Amniotic epithelial cell (primary cell): ENCODE results near the gene LDB3.
"Not testable (repeated sequence)": the region's sequence is repeated elsewhere in the genome, so short reads cannot be mapped to it uniquely, and the experiment has no call there.

Source experiments
- DNase-seq: peaks from one replicate; pipeline ENCODE4 v3.0.0-alpha.2; 2010; ENCODE audit warnings: low read depth

LDB3 gene

DNA sequence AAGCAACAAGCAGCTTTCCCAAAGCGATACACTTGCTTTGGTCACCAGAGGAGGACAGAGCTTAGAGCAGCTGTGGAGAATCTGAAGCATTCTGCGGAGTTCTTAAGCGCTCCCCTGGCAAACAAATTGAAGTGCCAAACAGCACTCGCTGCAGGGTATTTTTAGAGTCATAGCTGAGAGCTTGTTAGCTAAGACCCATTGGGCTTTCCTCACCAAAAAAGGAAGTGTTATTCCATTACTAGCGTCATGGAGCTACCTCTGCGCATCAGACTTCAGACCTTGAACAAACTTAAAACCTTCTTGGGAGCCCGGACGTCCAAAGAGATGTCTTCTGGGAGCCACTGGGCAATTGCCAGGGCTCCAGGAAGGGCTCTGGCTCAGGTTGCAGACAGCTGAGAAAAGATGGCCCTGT lies 65.0 kb downstream of the LDB3 start:
- no peak for DNase-seq

DNA sequence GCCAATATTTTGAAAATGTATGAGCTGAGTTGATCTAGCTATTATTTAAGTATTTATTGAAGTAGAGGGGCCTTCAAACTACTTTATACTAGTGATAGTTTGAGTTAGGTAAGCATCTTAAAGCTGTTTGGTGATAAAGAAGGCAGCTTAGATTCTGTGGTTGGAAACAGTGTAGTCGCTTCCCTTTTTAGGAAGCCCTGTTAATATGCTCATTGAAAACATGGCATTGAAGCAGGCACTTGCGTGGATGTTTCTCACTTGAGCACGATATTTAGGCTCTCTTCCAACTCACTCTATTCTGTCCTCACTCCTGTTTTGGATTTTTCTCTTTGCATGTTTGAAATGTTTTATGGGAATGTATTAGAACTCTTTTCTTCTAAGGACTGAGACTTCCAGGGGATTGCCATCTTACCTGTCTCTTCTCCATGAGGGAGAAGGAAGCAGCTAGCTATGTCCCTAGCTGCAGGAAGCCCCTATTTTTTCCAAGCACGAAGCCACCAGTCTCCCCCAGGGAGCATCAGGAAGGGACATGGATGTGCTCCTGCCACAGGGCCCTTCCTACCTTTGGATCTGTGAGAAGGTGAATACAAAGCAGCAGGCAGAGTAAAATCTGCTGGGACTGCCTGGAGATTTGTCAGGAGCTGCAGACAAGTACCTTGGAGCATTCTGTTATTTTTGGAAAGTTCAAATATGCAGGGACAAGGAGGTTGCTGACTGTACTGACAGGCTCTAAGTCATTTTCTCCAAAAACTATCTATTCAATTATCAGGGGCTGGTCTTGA lies 66.1 kb downstream of the LDB3 start:
- no peak for DNase-seq

DNA sequence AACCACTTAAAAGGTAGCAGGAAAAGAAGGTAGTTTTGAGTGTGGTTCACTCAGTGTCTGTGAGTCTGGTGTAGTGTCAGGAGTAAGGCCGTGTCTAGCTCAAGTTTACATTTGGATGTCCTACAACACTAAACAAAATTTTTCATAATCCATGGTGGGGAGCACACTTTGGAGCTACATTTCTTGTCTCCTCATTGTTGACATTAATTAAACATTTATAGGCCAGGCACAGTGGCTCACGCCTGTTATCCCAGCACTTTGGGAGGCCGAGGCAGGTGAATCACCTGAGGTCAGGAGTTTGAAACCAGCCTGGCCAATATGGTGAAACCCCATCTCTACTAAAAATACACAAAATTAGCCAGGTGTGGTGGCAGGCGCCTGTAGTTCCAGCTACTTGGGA lies 67.0 kb downstream of the LDB3 start:
- not testable (repeated sequence) for DNase-seq

DNA sequence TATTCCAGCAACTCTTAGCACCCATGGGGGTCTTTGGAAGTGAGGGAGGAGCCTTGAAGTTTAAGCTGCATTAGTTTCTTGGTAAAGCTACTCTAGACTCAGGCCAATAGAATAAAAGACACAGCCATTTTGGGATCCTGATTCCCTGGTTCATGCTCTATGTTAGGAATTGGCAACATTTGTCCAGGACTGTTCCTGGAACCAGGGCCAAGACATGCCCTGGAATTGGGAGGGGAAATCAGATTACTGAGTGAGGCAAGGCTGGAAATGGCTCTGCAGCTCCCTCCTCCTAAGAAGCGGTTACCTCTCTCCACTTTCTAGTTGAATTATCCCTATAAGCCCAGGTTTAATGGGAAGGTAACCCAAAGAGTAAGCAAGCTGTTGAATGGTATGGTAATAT lies 73.9 kb downstream of the LDB3 start:
- DNase-seq = no peak

DNA sequence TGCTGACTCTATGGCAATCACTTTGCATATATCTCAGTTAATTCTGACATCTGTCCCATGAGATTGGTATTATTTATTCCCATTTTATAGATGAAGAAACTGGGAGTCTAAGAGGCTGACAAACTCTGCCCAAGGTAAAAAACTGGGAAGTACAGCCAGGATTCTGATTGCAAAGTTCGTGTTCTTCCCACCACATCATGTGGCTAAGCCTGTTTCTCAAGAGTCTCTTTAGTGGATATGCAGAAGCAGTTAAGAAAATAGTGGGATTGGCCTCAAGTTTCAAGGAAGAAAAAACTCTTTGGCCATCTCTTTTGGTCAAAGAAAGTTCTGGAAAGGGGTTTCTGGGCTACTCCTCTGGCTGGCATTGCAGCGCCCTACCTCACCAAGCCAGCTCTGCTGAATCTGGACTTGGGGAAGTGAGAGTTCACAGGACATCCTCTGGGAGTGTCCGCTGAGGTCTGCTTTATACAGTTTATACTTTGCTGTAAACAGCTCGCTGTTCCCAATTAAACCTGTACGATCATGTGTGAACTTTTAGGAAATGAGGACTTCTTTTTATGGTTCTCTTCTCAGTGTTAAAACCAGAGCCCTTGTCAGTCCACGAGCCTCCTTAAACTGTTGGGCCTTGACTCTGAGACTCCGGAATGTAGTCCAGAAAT lies 75.9 kb downstream of the LDB3 start:
- DNase-seq = peak; percentile 60

DNA sequence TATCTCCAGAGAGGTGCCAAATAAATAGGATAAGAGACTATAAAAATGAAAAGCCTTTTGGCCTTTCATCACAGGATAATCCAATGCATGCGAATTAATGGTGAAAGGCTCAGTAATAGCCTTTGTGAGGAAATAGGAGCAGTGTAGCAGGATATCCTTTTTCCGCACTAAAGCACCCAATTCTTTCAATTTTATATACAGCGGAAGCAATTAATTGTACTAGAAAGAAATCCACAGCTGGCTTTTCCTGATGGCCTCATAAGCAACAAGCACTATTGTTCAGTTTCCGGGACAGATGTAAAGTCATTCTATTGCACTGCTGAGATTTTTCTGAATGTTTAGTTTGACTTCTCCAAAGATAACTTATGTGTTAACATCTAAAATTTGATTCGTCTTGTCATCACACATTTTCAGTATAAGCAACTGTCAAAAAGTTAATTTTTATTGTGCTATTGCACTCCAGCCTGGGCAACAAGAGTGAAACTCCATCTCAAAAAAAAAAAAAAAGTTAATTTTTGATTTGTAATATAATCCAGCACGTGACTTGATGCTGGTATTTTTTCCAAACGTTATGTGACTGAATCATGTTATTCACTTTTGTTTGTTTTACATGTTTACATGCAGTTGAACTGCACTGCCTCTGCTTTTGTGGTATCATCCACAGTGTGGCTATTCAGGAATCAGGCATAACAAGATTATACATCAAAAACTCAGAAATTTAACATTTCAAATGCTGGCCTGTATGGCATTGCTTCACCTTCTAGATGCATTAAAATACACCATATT lies 79.7 kb downstream of the LDB3 start:
- no peak for DNase-seq

DNA sequence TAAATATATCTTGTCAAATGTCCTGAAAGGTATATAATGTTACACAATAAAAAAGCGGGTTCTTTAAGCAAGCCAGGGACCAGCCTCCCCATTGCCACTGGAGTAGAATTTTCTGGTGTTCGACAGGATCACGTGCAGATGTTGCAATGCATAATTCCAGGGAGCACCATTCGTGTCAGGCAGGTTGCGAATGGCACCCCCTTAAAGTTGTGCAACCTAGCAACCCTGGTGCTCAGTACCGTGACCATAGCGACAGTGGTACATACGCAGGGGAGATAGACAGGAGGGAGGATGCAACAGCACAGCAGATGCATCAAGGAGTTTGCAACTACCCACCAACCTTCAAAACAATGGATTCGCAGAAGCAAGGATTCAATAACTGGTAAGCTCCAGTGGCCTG lies 81.5 kb downstream of the LDB3 start:
- DNase-seq = peak; percentile 61

DNA sequence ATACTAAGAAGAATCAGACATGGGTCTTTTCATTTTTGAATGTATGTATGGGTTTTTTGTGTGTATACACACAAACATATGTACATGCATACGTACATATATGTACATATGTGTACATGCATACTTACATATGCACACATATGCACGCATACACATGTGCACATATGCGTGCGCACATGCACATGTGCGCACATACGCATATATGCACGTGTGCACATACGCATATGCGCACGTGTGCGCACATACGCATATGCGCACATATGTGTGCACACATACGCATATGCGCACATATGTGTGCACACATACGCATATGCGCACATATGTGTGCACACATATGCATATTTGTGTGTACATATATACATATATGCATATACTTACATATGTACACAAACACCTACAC lies 83.2 kb downstream of the LDB3 start:
- DNase-seq = no peak

DNA sequence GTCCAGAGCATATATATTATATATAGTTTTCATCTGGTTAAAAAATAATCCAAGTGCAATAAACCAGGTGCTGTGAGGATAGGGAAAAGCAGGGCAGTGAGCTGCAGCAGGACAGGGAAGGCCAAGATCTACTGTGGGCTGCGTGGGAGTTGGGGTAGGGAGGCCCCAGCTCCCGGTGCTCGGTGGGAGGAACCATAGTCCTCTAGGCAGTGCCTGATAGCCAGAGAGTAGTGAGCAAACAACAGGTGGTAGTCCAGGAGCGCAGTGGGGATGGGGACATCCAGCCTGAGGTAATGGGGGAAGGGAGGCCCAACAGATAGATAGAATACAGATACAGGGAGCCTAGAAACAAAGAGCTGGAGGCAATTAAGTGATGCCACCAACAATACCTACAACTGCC lies 84.0 kb downstream of the LDB3 start:
- peak; percentile 24 for DNase-seq

DNA sequence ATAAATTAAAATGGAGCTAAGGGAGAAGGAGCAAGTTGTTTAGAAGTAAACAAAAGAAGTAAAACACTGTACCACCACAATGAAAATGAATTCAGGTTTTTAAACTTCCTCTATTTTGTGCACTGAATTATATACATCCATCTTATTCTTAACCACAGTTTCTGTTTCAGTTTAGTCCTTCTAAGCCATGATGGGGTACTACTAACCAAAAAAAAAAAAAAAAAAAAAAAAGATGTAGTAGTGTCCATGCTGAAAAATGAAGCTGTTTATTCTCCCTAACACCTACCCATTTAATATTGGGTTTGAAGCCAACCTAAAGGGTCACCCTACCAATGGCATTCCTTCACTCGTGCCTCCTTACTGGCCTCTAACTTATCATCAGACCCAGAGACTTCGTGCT lies 84.7 kb downstream of the LDB3 start:
- DNase-seq = no peak

DNA sequence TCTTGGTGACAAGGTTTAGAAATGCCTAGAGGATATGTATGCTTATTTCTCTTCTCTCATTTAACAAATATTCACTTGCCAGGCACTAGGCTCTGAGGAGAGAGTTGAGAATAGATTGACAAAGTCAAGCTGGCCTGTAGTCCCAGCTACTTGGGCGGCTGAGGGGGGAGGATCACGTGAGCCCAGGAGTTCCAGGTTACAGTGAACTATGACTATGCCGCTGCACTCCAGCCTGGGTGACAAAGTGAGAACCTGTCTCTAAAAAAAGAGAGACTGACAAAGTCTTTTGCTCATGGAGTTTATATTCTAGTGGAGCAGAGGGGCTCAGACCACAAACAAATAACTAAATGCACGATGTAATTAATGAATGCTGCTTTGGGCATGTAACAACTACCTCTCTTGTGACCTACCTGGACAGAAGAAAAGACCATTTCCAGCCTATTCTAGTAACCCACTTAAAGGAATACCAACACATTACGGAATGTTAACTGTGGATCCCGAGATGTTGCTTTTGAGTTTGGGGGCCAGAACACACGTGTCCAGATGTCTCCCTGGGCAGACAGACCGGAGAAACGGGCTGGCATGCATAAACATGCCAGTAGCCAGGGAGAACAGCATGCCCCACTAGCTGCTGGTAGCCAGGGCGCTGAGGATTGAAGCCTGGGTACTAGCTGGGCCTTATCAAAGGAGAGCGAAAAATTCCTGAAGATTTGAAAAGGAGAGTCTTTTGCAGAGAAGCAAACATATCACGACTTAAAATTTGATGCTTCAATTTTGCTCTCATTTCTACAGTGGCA lies 85.5 kb downstream of the LDB3 start:
- no peak for DNase-seq

DNA sequence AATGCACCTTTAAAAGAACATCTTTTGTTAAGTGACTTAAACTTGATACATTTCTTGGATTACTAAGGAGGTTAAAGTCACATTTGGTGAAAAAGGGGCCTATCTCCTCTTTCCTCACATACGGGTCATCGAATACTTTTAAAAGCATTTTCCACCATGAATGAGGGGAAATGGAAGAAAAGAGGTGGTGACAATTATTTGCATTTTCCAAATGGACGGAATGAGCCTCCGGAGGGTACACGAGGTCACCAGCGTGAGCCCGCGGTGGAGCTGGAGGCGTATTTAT lies 87.1 kb downstream of the LDB3 start:
- DNase-seq = no peak

DNA sequence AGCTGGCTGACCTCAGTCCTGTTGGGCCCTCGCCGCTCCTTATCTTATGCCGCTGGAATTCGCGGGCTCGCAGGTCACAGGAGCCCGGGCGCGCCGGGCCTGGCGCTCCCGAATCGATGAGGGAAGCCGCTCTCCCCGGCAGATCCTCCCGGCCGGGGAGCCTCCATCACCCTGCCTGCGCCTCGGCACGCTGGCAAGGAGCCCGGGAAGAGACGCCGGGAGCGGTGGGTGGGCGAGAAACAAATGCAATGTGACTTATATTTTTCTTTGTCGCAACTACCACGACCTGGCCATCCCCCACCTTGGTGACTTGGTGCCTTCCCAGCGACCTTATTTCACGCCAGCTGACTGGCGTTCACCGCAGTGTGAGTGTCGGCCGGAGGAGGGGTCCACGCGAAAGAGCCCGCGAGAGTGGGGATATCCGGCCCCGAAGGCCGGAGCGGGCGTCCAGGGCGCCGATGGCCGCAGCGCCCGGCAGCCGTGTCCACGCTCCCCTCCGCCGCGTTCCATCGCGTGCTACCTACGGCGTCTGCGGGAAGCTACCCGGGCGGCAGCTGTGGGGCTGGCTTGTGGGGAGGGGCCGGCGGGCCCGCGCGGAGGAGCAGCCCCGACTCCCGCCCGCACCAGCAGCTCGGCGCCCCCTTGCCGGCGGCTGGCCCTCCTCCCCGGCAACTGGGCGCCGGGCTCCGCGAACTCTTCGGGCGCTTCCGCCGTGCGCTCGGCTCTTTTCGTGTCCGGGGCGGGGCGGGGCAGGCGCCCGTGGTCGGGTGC lies 87.6 kb downstream of the LDB3 start:
- DNase-seq = peak; percentile 70

DNA sequence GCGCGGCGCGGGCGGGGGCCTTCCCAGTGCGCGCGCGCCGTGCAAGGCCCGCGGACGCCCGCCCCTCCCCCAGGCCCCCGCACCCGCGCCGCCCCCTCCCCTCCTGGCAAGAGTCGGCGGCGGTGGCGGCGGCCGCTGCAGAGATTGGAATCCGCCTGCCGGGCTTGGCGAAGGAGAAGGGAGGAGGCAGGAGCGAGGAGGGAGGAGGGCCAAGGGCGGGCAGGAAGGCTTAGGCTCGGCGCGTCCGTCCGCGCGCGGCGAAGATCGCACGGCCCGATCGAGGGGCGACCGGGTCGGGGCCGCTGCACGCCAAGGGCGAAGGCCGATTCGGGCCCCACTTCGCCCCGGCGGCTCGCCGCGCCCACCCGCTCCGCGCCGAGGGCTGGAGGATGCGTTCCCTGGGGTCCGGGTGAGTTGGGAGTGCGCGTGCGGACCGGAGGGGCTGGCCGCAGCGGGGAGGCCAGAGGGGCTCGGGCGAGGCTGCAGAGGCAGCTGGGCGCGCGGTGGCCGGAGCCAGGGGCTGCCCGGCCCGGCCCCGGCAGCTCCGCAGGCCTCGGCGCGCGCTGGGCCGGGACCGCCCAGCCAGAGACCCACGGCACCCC lies 88.3 kb downstream of the LDB3 start, which contains the start of gene BMPR1A:
BMPR1A (plus strand) TSS at position 109 of the 602 bp plus-strand sequence. CDS start 119,400 bp downstream, outside the sequence.
- peak; percentile 79 for DNase-seq

DNA sequence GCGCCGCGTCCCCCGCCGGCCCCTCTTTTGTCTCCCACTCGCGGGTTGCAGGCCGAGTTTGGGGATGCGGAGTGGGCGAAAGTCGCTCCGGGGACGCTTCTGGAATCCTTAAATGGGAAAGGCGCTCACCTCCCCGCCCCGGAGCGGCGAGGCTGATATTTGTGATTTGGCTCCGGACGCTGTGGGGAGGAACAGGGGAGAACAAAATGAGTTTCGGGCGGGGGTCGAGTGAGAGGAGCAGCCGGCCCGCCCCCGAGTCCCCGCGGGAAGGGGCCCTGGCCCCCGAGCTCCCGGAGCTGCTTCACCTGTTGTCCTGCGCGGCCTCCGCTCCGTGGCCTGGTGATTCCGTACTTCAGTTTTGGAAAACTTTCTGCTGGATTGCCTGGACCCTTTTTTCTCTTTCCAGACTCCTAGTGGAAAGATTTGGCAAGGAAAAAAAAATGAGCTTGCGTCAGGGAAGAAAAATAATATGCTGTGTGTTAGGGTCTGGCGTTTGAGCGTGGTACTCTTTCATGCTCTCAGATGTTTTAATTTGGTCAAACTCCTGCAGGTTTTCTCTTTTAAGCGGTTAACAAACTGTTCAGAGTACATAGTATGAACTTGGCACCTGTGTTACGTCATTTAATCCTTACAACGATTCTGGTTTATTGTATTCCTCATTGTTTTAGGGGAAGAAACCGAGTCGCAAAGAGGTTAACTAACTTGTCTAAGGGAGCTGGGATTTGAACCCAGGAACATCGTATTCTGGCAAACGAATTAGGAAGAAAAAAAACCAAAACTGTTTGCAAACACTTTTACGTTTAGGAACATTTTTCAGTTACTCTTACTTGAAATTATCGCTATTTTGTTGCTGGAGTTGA lies 89.0 kb downstream of the LDB3 start:
- peak; percentile 53 for DNase-seq

DNA sequence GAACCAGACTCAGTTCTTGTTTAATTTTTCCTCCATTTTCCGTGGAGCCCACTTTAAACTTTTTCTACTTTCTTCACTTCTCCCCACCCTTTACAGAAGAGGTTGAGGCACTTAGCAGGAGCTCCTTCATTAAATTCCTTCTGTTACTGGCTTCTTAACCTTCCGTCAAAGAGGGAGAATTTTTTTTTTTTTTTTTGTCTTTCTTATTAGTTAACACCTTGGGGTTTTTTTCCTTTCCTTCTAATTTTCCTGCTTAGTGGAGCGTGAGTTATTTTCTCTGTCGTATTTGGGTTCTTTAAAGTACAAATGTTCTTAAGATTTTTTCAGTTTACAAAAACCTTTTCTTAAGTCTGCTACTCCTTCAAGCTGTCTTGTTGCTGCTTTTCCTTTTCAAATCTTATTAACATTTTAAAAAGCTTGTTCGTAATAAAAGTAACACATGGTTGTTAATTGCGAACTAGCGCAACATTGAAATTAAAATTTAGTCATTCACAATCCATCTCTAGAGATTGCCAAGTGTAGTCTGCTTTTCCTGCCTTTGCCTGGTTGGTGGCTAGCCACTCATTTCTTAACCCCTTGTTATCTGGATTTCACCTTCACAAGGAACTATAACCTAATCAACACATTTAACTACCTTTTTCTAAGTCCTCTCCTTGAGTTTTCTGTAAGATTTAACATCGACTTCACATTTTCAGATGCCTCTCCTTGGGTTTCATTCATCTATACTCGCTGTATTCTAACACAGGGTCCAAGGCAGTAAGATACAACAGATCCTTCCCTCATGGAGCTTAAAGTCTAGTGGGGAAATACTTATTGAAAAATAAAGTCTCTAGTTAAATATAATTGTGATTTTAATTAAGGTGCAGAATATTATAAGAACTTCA lies 90.1 kb downstream of the LDB3 start:
- DNase-seq = peak; percentile 24

DNA sequence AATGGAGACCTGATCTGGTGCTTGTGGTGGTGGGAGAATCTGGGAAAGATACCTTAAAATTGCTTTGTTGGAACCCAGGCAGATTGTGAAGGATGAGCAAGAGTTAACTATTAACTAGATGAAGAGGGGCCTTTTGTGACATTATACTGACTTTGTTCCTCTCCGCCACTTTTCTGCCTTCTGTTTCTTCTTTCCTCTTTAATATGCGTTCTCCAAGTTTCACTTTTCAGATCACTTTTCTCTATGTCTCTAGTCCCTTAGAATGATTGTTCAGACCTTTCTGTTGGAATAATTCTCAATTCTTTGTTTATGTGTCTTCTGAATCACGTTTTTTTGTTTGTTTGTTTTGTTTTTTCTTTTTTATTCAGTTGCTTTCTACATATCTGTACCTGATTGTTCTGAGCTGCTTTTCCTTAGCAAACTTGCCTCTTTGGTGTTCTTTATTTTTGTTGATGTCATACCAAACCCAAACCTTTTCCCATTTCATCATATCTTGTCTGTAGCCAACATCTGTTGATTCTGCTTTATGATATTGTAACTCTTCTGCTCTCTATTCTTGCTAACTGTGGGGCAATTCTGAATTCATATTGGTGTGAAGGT lies 90.9 kb downstream of the LDB3 start:
- DNase-seq = peak; percentile 26

DNA sequence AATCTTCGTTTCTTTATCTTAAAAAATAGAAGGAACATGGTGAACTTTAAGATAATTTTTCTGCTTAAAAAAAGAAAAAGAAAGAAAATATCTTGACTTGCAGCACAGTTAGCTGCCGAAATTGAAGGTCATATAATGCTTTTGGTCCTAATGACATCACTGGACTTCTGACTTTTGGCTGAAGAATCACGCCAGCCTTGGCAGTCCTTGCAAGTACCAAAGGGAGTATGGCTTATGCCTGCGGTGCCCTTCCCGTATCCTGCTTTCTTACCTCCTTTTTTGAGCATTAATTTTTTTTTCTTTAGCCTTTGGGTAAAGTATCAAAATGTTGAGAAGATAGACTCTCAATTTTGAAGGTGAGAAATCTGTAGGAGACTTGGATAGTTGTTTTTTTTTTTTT lies 95.1 kb downstream of the LDB3 start:
- DNase-seq = no peak

DNA sequence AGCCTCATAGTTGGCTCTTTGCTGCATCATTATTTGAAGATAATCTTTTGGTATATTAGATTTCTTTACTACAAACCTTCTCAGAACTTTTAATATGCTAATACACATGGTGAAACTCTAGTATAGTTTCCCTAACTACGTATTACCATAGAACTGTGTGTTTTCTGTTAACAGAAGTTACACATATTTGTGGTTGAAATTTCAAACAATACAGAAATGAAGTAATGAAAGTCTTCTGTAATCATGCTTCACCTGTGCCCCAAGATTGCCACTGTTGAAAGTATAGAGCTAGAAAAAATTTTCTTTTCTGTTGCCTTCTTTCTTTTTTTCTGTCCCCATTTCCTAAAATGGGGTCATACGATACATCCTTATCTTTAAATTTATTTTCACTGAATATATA lies 97.2 kb downstream of the LDB3 start:
- DNase-seq = no peak
